GM12892 (cell line): ENCODE data around the gene IQGAP2.

ENCODE experiments used
- POLR2A ChIP-seq: IDR thresholded peaks from 2 replicates; pipeline ENCODE4 v1.6.1; 2011; ENCODE audit warnings: low read depth, low read length, control low read depth
- POLR2AphosphoS5 ChIP-seq: IDR thresholded peaks from 2 replicates; pipeline ENCODE4 v1.6.1; 2011; ENCODE audit warnings: low read depth, low read length, control low read depth

GRCh38 chr5:76356887-76357286 is 46.2 kb upstream of the IQGAP2 start:
- TF ChIP-seq POLR2A (no peak), POLR2AphosphoS5 (no peak)
